Small intestine (tissue), 7 donors: ENCODE results near the gene GUK1. TPM values are rescaled to one million over a fixed set of nuclear protein-coding genes. Genes with fewer than 3 reads are reported as not detected.

Experiments used
- DNase-seq, 2 donors: peaks; one replicate each; pipeline versions ENCODE4 v3.0.0 to v3.0.0-alpha.2; 2013
- FAIRE-seq: peaks from 2 replicates; lab custom pipeline; 2012; peaks lifted over from hg19 to GRCh38; lab: Jason Lieb, UNC
- H3K27ac ChIP-seq, 3 donors: one replicate each; pipeline ENCODE4 v1.5.1; 2013; ENCODE audit warnings: low read length in 2 of 3, mild to moderate bottlenecking in 2 of 3, control low read depth in 1 of 3, inconsistent platforms in 1 of 3, low read depth in 1 of 3, moderate library complexity in 1 of 3
- H3K27me3 ChIP-seq, 3 donors: one replicate each; pipeline ENCODE4 v1.6.1; 2013; ENCODE audit warnings: low read length in 3 of 3, inconsistent platforms in 1 of 3; ENCODE audit not compliant: control insufficient read depth in 3 of 3, insufficient read depth in 3 of 3
- H3K36me3 ChIP-seq, 3 donors: one replicate each; pipeline ENCODE4 v1.6.1; 2013; ENCODE audit warnings: low read length in 3 of 3, inconsistent platforms in 1 of 3, low read depth in 1 of 3, mild to moderate bottlenecking in 1 of 3, moderate library complexity in 1 of 3; ENCODE audit not compliant: control insufficient read depth in 3 of 3, insufficient read depth in 2 of 3
- H3K4me1 ChIP-seq, 3 donors: one replicate each; pipeline ENCODE4 v1.6.1; 2013; ENCODE audit warnings: low read length in 2 of 3, inconsistent platforms in 1 of 3, low read depth in 1 of 3, mild to moderate bottlenecking in 1 of 3, moderate library complexity in 1 of 3; ENCODE audit not compliant: control insufficient read depth in 3 of 3, insufficient read depth in 2 of 3
- H3K4me3 ChIP-seq, 3 donors: one replicate each; pipeline ENCODE4 v1.5.1; 2013; ENCODE audit warnings: low read length in 3 of 3, control low read depth in 1 of 3, inconsistent platforms in 1 of 3, low read depth in 1 of 3, mild to moderate bottlenecking in 1 of 3, moderate library complexity in 1 of 3
- H3K9me3 ChIP-seq, 2 donors: one replicate each; pipeline ENCODE4 v1.6.1; 2013; ENCODE audit warnings: low read depth in 1 of 2, low read length in 1 of 2; ENCODE audit not compliant: control insufficient read depth in 2 of 2, insufficient read depth in 1 of 2
- WGBS, 3 donors: extraction: QIAGEN DNeasy Blood & Tissue Kit; methylation state at CpG; one replicate each; pipeline ENCODE4 v1.1.7; 2013; 5-methylcytosine and 5-hydroxymethylcytosine counted together
- polyA plus RNA-seq, 4 donors: library from polyadenylated mRNA; stranded (reverse) in 3 of 4; unstranded in 1 of 4; fragments of 200-250 nt in 3 of 4; fragments of 120-200 nt in 1 of 4; gene quantifications; one replicate each; pipeline versions ENCODE4 v1.2.1 to v1.2.3, GENCODE V29; 2013
- donor health status: healthy with polysubstance abuse.
- donor health status: control.
- donor health status: control.
- donor health status: Bipolar disorder and iron deficiency.
- donor health status: healthy.

Gene GUK1
- polyA plus RNA-seq, 4 donors: 183 to 595 (median 460) TPM

DNA sequence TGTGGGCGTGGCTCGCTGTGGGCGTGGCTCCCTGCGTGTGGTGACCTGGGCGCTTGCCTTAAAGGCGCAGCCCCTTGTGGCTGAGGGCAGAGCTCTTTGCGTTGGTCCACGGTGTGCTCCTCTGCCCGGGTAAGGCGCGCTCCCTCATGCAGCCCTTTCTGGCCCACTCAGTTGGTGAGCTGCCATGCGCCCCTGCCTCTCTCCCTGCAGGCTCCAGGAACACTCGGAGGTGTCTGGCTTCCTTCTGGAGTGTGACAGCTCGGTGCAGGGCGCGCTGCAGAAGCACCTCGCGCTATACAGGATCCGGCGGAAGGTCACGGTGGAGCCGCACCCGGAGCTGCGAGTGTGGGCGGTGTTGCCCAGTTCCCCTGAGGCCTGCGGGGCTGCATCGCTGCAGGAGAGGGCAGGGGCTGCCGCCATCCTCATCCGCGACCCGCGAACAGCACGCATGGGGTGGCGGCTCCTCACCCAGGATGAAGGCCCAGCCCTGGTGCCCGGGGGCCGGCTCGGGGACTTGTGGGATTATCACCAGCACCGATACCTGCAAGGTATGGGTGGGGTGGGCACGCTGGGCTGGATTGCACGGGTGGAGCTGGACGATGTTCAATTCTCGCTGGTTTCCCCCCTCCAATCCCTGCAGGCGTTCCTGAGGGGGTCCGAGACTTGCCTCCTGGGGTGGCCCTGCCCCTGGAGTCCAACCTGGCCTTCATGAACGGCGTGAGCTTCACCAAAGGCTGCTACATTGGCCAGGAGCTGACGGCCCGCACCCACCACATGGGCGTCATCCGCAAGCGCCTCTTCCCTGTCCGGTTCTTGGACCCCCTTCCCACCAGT, 34.6 kb downstream of the GUK1 start:
- DNase-seq: peak in 1 of 2 donors; percentile 62
- Histone ChIP-seq H3K27me3 (no peaks in the 10 kb centered on the region), H3K27ac (no peak overlapping the region), H3K9me3 (peaks cover 0 to 2% of the 10 kb centered on the region in 2 donors), H3K4me3 (no peak overlapping the region), H3K4me1 (no peaks in the 10 kb centered on the region), H3K36me3 (peaks cover 0 to 57% (median 0%) of the 10 kb centered on the region in 3 donors)
- 91 to 95% (median 92%) methylated on average over 45 to 52 of the region's 52 CpGs for WGBS, 3 donors
- no peak for FAIRE-seq

DNA sequence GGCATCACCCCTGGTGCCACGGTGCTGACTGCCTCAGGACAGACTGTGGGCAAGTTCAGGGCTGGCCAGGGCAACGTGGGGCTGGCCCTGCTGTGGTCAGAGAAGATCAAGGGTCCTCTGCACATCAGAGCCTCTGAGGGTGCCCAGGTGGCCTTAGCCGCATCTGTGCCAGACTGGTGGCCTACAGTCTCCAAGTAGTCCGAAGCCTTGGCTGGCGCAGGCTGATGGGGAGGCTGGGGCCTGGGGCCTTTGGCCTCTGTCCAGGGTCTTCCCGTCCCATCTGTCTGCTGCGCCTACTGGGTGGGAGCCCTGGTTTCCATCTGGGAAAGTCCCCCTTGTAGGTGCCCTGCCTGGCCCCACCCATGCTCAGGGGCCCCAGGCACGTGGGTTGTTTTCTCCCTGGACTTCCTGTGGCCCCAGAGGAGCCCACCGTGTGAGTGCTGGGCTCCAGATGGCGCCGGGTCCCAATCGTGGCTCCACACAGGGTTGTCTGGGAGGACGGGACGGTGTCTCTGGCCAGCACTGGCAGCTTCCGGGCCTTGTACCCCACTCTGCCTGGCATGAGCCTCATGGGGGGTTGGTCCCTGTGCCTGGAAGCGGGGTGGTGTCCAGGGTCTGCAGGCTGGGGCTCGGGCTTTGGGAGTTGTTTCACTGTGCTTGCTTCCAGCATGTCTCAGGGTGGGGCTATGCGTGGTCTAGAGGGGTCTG, 35.4 kb downstream of the GUK1 start:
- H3K27me3 ChIP-seq: no peaks in the 10 kb centered on the region
- peaks cover 0 to 51% (median 0%) of the 10 kb centered on the region in 3 donors for H3K36me3 ChIP-seq
- H3K27ac ChIP-seq: no peak overlapping the region
- no peaks in the 10 kb centered on the region for H3K4me1 ChIP-seq
- H3K4me3 ChIP-seq: no peak overlapping the region
- DNase-seq: no peak
- H3K9me3 ChIP-seq: peaks cover 0 to 2% of the 10 kb centered on the region in 2 donors
- FAIRE-seq: no peak
- 89 to 95% (median 90%) methylated on average over 18 of the region's 18 CpGs for WGBS, 3 donors

- WGBS, 3 donors: 91 to 99% (median 94%) methylated on average over 4 of the region's 4 CpGs
Observed at GRCh38 chr1:228176024-228176395, 35.9 kb downstream of the GUK1 start.

DNA sequence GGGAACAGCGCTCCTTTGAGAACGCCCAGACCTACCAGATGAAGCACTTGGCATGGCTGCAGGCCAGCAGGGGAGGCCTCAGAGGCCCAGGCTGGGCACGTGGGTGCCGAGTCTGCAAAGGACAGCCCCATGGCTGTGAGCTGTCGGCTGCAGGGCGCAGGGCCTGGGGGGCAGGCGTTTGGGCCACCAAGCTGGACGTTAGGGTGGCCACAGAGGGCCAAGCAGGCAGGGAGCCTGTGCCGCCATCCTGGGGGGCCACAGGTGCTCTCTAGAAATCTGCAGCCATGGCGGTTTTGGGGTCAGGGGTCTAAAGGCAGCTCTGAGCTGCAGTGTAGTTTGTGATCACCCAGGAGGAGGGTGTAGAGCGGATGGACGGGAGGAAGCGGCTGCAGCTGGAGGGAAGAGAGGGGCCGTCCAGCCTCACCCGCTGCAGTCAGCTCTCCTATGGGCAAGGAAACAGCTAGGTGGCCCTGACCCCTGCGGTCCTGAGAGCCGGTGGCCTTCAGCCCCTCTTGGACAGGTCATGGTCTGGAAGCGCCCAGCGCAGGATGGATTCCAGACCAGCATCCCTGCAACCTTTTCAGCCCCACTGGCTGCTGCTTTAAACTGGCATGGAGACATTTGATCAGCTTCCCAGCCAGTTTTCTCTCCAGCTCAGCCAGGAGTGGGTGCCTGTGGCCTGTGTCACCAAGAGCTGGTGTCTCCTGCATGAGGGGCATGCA, 36.5 kb downstream of the GUK1 start:
- Histone ChIP-seq H3K9me3 (peaks cover 0 to 2% of the 10 kb centered on the region in 2 donors), H3K4me1 (no peaks in the 10 kb centered on the region), H3K27me3 (no peaks in the 10 kb centered on the region), H3K4me3 (no peak overlapping the region), H3K36me3 (peaks cover 0 to 53% (median 0%) of the 10 kb centered on the region in 3 donors), H3K27ac (no peak overlapping the region)
- DNase-seq: no peak
- 88 to 95% (median 94%) methylated on average over 19 of the region's 19 CpGs for whole genome bisulfite sequencing, 3 donors
- FAIRE-seq: no peak

More at GRCh38 chr1:228176024-228176395, 35.9 kb downstream of the GUK1 start:
- Histone ChIP-seq H3K27ac (no peak overlapping the region), H3K4me1 (no peaks in the 10 kb centered on the region), H3K27me3 (no peaks in the 10 kb centered on the region), H3K4me3 (no peak overlapping the region), H3K36me3 (peaks cover 0 to 48% (median 0%) of the 10 kb centered on the region in 3 donors), H3K9me3 (peaks cover 0 to 2% of the 10 kb centered on the region in 2 donors)
- FAIRE-seq (no peak), DNase-seq (no peak)

GRCh38 chr1:228177183-228177475, 37.0 kb downstream of the GUK1 start:
- no peak overlapping the region for H3K27ac ChIP-seq
- peaks cover 0 to 2% of the 10 kb centered on the region in 2 donors for H3K9me3 ChIP-seq
- WGBS, 3 donors: 82 to 94% (median 87%) methylated on average over 4 to 5 of the region's 5 CpGs
- FAIRE-seq (no peak), DNase-seq (no peak)
- H3K36me3 ChIP-seq: peaks cover 0 to 54% (median 0%) of the 10 kb centered on the region in 3 donors
- no peak overlapping the region for H3K4me3 ChIP-seq
- H3K4me1 ChIP-seq: no peaks in the 10 kb centered on the region
- H3K27me3 ChIP-seq: no peaks in the 10 kb centered on the region

GRCh38 chr1:228177721-228178710, 37.9 kb downstream of the GUK1 start:
- FAIRE-seq (no peak), DNase-seq (no peak)
- no peak overlapping the region for H3K4me3 ChIP-seq
- H3K9me3 ChIP-seq: peaks cover 0 to 2% of the 10 kb centered on the region in 2 donors
- H3K27ac ChIP-seq: peak overlapping the region in 1 of 3 donors; percentile 4
- no peaks in the 10 kb centered on the region for H3K27me3 ChIP-seq
- 87 to 91% (median 88%) methylated on average over 12 of the region's 12 CpGs for WGBS, 3 donors
- no peaks in the 10 kb centered on the region for H3K4me1 ChIP-seq
- peaks cover 0 to 46% (median 0%) of the 10 kb centered on the region in 3 donors for H3K36me3 ChIP-seq

- peaks cover 0 to 43% (median 0%) of the 10 kb centered on the region in 3 donors for H3K36me3 ChIP-seq
- H3K9me3 ChIP-seq: no peaks in the 10 kb centered on the region
- peak overlapping the region in 2 of 3 donors; percentile 19 for H3K27ac ChIP-seq
- H3K4me1 ChIP-seq: no peaks in the 10 kb centered on the region
- H3K4me3 ChIP-seq: no peak overlapping the region
- FAIRE-seq (no peak), DNase-seq (no peak)
- 74 to 90% (median 82%) methylated on average over 12 of the region's 12 CpGs for WGBS, 3 donors
- no peaks in the 10 kb centered on the region for H3K27me3 ChIP-seq
Observed at GRCh38 chr1:228178737-228179684, 38.9 kb downstream of the GUK1 start.
